ENCODE measurements around the gene CREB3L2.

CREB3L2 gene

DNA sequence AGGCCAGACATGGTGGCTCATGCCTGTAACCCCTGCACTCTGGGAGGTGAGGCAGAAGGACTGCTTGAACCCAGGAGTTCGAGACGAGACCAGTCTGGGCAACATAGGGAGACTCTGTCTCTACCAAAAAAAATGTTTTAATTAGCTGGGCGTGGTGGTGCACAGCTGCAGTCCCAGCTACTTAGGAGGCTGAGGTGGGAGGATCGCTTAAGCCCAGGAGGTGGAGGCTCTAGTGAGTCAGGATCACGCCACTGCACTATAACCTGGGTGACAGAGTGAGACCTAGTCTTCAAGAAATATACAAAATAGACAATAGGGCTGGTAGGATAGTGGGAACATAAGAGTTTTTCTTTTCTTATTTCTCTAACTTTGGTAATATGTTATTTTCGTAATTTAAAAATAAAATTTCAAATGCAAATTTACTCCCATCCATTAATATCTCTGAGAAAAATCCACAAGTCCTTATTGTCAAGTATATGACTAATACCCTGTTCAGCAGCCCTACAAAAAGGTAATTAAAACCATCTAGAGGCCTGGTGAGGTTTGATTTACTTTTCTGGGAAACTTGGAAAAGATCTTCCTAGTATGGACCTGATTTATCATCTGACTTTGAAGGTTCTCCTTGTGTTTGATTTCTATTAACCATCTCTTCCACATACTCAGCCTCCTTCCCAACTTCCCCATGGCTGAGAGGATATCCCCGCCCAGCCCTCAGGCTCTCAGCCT, 50.0 kb downstream of the CREB3L2 start:
- no peak for DNase-seq (ENCODE audit: low spot score)

DNA sequence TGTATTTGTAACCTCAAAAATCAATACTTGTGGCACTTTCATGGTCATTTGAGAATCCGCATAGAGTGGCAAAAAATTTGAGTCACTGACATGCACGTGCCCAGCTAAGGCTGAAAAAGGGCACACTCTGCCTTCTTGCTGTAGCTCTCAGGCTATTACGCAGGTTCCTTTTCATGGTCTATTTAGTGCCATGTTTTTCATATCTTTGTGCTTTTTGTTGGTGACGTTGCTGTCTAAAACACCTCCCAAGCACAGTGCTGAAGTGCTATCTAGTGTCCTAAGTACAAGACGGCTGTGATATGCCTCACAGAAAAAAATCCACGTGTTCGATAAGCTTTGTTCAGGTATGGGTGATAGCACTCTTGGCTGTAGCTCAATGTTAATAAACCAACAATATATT, 50.9 kb downstream of the CREB3L2 start:
- DNase-seq (ENCODE audit: low spot score), result no peak

- no peak for DNase-seq (ENCODE audit: low spot score)
These were observed 51.6 kb downstream of the CREB3L2 start for GRCh38 chr7:137950263-137950621.

GRCh38 chr7:137949416-137950262, 52.2 kb downstream of the CREB3L2 start:
- no peak for DNase-seq (ENCODE audit: low spot score)

- DNase-seq (ENCODE audit: low spot score), result no peak
These were observed 53.0 kb downstream of the CREB3L2 start for GRCh38 chr7:137948845-137949330.

DNA sequence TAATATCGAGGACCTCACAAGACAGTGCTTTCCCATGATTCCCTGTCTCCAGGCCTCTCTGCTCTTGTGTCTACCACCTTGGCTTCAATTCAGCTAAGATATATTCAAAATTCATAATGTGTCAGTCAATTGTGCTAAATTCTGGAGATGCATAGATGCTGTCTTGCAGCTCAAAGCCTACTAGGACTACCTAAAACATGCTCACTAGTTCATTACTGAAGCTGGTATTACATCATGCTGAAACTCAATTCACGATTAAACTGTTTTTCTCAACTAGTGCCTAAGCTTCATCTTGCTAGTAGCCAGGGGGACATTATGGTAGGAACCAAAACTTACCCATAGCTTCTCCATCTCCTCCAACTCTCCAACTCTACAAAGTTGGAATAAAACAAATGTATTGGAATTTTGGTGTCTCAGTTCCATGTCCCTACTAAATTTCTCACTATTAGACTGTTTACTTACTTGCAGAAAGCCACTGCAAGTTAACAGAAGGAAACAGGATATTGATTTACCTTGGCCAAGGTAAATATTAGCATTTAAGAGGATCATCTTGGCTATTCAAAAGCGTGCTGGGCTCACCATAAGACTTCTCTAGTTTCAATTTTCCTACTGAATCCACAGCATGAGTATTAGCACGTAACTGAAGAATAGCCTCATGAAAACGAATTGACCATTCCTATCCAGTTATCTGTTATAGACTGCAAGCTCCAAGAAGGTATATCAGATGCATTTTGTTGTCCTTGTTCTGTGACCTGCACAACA, 53.6 kb downstream of the CREB3L2 start:
- DNase-seq (ENCODE audit: low spot score), result no peak

GRCh38 chr7:137947046-137947445, 54.8 kb downstream of the CREB3L2 start:
- no peak for DNase-seq (ENCODE audit: low spot score)

DNA sequence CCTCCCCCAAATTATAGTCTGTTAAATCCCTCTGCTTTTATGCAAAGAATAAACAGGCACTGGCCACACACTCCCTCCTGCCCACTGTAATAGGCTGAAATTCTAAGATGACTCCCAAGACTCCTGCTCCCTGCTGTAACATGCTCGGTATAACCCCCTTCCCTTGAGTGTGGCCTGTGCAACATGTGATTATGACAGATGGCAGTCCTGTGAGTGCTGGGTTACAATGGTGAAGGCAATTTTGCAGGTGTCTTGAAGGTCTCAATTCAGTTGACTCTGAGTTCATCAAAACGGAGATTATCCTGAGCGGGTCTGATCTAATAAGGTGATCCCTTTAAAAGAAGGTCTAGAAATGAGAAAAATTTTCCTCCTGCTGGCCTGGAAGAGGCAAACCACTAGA, 55.9 kb downstream of the CREB3L2 start:
- no peak for DNase-seq (ENCODE audit: low spot score)

GRCh38 chr7:137944168-137944567, 57.7 kb downstream of the CREB3L2 start:
- no peak for DNase-seq (ENCODE audit: low spot score)

DNA sequence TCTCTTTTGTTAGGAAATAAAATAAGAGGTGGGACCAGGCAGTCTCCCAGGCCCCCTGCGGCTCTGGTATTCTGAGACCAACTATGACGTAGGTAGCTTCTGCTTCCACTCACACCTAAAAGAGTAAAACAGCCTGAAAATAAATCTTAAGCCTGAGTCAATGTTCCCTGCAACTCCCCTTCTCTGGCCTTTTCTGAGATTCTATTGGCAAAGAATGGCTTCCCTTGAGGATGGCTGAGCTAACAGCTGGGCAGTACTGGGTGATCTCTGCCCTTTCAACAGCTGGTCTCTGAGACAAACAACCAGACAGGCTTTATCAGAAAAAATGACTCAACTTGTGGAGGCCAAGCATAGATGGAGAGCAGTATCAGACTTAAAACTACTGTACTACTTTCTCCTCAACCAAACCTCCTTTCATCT, 58.7 kb downstream of the CREB3L2 start:
- DNase-seq (ENCODE audit: low spot score), result peak; percentile 16

GRCh38 chr7:137942484-137943115, 59.3 kb downstream of the CREB3L2 start:
- DNase-seq (ENCODE audit: low spot score), result no peak

- no peak for DNase-seq (ENCODE audit: low spot score)
These were observed 61.0 kb downstream of the CREB3L2 start for GRCh38 chr7:137940656-137941518.

DNA sequence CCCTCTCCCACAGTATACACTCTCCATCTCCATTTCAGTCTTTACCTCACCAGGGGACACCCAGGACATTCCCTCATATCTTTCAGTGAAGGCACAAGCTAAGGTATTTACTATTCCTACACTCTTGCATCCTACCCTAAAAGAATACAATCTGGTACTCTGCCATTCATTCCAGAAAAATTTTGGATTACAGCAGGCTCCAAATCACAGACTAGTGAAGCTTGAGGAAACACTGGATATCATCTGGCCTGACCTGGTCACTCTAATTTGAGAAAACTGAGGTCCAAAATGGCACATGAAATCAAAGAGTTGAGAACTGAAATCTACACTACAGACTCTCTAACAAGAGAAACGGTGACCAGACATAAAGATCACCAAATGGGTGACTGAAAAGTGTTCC, 61.7 kb downstream of the CREB3L2 start:
- DNase-seq (ENCODE audit: low spot score), result no peak

GRCh38 chr7:137937202-137937560, 64.7 kb downstream of the CREB3L2 start:
- DNase-seq (ENCODE audit: low spot score), result no peak

- DNase-seq (ENCODE audit: low spot score), result no peak
These were observed 65.2 kb downstream of the CREB3L2 start for GRCh38 chr7:137936509-137937201.

GRCh38 chr7:137935884-137936508, 65.9 kb downstream of the CREB3L2 start:
- peak; percentile 21 for DNase-seq (ENCODE audit: low spot score)

DNA sequence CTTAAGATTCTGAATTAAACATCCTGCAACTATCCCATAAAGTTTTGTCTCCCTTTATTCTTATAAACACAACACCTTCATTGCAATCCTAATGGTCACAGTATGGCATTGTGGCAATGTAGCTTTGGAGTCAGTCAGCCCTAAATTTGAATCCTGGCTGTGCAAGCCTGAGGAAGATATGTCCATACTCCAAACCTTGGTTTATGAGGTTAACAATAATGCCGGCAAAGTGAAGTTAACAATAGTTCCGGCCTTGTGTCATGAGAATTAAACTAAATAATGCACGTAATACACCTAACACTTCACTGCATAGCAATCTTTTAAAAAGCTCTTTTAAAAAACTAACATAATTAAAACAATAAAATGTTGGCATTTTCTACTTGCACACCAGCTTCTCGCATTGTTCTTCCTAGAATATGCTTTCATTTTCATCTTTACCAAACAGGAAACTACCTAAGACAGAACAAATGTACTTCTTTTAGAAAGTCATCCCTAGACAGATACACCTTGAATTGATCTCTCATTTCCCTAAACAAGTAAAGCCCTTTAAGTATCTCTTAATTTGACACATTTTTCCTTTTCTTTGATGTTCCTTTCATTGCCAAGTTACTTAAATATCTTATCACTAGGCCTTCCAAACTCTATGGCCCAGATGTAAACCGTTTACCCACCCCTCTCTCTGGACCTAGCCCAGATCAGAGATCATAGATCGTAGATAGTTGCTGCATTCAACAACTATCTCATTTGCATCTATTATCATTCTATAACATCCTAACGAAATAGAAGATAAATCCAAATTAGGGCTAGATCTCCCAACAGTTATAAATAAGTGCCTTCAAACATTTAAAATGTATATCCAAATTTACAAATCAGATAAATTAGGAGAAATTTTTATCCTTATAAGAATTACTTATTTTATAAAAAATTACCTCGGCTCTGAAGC, 66.7 kb downstream of the CREB3L2 start:
- DNase-seq (ENCODE audit: low spot score), result no peak

GRCh38 chr7:137934176-137934826, 67.6 kb downstream of the CREB3L2 start:
- DNase-seq (ENCODE audit: low spot score), result no peak
